PFSK-1 (cell line): ENCODE measurements around the gene MEPCE.

Source experiments
- POLR2AphosphoS5 ChIP-seq: IDR thresholded peaks from 2 replicates; pipeline ENCODE4 v1.6.1; 2012; ENCODE audit warnings: low read depth, mild to moderate bottlenecking, control low read depth, low read length, moderate library complexity
- TAF1 ChIP-seq: IDR thresholded peaks from 2 replicates; pipeline ENCODE4 v1.6.1; 2012; ENCODE audit warnings: low read length, control low read depth, borderline replicate concordance; ENCODE audit not compliant: insufficient read depth

DNA sequence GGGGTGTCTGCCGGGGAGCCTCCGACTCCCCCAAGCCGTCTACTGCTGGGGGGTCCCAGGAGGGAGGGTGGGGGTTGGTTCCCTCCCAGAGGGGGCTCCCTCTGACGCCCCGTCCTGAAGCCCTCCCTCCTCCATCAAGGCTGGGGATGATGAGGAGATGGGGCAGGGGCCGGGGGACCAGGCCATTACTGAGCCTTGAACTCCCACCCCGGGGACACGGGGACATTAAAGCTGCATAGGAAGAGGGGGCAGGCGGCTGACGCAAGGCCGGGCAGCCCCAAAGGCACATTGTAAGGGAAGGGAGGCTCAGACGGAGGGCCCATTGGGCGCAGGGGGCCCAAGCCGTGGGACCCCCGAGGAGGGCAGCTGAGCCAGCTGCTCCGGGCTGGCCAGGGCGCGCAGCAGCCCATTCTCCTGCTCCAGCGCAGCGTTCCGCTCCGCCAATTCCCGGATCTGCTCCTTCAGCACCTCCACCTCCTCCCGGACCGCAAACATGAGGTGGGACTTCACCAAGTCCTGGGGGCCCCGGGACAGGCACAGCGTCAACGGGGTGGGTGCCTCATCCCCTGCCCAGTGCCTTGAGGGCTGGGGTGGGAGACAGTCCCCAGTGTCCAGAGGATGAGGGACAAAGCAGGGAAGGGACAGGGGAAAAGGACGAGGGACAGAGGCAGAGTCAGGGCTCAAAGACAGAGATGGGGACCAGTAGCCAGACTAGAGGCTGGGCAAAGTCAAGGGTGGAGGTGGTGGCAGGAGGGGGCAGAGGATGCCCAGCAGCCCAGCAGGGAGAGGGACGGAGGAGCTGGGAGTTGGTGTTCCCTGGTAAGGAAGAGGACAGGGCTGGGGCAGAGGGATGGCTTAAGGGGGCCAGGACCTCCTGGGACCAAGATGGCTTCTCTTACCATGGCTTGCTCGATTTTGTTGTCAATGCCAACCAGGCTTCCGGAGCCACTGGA is 37.3 kb downstream of the MEPCE start:
- no peak for TF ChIP-seq POLR2AphosphoS5
- no peak for TF ChIP-seq TAF1
